GM21737 (cell line): ENCODE data around the gene RCAN2.
A peak's percentile ranks its signal among the peaks of the same experiment; 100 is the strongest.

Experiments used
- ATAC-seq: cut with Tn5 transposase; IDR thresholded peaks from one replicate; pipeline ENCODE4 v1.9.1; 2021; ENCODE audit warnings: mild to moderate bottlenecking, moderate library complexity; ENCODE audit not compliant: unreplicated experiment

RCAN2 gene

DNA sequence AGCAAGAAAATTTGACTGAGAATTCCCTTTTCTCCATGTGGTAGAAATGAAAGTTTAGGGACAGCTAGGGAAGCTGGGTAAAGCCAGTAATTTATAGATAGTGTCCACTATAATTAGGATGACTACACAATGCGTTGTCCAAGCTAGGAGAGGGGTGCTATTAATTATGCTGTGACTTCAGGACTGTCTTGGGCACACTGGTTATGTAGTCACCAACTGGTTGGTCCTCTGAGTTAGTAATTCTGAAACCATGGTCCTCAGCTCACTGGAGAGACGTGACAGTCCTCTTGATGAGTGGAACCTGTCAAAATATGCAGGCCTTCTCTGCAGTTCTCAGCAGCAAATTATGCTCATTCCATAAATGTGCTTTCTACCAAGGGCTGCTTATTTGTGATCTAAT is 225.9 kb downstream of the RCAN2 start:
- ATAC-seq = no peak

DNA sequence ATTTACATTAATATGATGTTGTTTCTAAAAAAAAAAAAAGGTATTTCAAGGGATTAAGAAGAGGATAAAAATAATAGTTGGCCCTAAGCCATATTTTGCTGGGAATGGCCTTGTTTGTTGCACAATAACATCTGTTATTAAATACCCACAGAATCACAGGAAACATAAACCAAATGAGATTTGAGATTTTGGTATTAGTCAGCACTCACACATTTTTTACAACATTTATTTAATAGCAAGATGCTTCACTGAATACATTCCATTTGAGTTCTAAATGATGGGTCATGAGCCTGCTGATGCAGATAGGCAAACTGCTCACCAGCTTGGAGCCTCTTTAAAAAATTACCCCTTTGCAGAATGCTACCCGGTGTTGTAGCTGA is 227.6 kb downstream of the RCAN2 start:
- ATAC-seq = no peak

DNA sequence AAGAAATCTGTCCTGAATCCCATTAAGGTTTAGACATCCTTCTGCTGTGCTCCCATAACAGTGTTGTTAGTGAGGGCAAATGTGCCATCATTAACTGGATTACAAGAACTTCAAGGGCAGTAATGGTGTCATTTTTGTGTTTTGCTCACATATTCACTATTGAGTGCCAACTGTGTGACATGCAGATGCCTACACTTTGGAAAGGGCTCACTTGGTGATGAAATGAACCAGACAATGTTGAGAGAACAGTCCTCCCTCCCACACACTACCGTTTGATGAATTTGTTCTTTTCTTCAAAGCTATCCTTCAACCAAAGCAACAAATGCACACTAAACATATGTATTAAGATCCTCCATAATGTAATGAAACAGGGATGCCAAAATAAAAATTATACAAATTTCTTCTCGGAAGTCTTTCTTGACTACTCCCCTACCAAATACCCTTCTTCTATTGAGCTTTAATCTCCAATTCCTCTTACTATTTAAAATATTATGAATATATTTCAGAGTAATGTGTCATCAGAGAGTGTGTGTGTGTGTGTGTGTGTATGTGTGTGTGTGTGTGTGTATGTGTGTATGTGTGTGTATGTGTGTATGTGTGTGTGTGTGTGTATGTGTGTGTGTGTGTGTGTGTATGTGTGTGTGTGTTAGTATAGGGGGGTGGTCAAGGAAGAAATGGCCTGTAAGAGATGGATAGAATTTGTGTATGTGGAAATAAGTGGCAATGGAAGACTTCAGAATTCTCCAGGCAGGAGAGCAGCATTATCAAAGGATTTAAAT is 228.1 kb downstream of the RCAN2 start:
- ATAC-seq = no peak

DNA sequence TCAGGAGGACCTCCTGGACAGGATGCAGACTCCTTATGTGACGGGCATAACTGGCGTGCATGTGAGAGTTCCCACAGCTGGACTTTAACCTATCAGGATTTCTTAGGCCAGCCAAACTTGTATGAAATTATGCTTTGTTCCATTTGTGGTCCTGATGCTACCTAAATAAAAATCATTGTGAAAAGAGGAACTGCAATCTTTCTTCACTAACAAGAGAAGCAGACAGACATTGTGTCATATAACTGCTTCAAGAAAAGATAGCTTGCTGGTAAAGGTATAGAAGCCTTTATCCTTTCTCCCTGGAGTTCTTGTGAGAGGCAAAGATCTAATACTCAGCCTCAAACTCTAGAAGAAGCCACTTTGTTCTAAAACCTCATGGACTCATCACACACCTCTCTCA is 233.0 kb downstream of the RCAN2 start:
- ATAC-seq = no peak

DNA sequence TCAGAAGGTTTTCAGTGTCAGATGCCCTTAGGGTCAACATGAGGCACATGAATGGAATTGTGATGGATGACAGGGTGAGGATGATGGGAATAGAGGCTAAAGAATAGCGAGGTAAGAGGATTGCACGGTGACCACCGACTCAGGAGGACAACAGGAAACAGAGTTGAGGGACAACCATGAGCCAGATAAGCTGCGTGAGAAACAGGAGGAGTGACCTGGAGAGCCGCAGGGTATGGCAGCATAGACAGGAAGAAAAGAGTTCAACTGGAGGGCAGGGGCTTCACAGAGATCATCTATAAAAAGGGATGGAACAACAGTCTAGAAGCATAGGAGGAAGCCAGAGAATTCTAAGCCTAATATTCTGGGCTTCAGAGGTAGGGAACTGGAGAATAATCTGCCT is 235.7 kb downstream of the RCAN2 start:
- ATAC-seq = no peak

DNA sequence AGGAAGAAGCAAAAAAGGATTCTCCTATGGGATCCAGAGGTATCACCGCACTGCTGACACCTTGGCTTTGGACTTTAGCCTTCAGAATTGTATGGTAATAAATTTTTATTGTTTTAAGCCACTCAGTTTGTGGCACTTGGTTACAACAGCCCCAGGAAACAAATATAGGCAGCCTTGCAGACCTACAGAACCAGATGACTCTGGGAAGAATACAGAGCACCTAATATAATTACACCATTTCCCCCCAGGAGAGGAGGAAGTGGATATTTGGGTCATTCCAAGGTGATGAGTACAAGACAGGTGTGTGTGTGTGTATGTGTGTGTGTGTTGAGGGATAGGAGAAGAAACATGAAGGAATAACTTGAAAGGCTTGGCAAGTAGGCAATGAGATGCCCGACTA is 236.3 kb downstream of the RCAN2 start:
- ATAC-seq = no peak

DNA sequence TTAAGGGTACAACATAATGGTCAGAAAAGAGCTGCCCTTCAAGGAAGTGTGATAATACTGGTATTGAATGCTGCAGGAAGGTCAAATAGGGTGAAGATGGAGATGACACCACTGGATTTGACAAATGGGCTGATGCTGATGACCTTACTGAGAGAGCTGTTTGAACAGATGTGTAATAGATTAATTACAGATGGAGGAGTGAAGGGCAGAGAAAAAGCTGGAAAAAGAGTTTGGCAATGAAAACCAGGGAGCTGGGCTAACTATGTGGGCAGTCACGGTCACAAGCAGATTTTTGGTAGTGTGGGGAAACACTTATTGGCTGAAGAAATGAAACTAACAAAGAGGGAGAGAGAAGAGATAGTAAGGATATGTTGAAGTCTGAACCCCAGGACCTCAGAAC is 236.9 kb downstream of the RCAN2 start:
- no peak for ATAC-seq

DNA sequence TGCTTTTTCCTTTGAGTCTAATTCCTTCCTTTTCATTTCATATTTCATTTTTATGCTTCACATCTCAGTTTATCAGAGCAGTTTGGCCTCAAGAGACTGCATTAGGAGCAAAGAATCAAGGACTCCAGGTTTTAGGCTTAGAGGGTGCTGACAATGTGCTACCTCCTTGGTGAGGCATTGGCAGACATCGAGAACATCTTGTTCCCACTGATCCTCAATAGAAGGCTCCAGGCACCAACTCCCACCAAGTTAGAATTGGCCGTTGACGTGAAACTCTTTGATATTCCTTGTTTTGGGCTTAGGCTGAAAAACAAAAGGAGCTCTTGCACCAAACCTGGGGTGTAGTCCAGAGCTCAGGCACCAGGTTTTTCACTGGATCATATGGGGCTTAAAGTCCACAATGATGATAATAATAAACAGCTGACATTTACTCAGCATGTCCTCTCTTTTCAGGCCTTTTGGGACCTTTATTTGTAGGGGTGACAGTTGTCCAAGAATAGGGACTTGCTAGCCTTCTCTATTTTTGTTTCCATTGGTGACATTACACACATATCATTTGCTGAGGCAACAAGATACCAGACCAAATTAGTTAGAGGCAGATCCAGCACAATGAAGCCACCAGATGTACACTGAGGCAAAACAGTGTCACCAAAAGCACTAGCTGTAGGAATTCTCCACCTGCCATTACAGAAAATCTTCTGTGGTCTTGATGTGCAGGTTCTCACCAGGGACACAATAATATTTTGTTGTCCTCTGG is 239.5 kb downstream of the RCAN2 start:
- ATAC-seq = no peak

DNA sequence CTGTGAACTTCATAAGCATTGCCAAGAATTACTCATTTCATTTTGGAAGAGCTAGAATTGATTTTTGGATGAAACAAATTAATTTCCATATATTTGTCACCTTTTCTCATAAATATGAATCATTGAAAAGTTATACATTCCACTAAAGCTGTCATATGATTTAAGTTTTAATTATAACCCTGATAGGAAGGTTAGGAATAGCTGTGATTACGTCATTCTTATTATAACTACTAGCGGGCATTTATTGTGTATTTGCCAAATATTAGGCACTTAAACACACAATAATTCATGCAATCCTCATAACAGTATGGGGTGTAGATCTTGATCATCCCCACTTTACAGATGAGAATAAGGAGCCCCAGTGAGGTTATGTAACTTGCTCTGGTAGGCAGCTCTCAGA is 243.1 kb downstream of the RCAN2 start:
- no peak for ATAC-seq

DNA sequence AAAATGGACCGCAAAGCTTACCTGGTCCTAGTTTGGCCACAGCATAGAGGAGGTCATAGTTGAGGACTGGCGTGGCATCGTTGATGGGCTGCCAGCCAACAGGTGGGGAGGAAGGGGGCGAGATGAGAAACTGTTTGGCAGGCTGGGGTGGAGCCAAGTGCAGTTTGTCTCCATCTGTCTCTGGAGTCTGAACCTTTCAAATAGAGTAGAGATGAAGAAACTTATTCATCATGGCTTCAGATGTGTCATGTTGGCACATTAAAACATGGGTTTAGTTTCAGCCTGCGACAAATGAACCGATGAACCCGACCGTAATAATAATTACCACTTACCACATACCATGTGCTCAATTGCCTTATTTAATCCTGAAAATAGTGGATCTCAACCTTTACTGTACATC is 244.5 kb downstream of the RCAN2 start:
- ATAC-seq = no peak

DNA sequence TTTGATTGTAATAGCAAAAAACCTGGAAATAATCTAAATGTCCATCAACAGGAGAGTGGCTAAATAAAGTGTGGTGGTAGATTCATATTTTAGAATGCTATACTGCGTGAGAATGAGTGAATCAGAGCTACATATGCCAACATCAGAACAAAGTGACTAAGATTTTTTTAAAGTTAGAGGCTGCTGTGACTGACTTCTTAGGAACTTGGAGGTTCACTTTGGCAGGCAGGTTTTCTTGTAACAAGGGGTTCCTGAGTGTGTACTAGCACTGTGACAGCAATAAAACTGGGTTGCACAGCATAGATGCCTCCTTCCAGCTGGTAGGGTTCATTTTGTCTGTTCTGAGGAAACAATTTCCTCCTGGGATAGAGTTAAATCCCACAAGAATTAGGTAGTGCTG is 245.2 kb downstream of the RCAN2 start:
- ATAC-seq = no peak

DNA sequence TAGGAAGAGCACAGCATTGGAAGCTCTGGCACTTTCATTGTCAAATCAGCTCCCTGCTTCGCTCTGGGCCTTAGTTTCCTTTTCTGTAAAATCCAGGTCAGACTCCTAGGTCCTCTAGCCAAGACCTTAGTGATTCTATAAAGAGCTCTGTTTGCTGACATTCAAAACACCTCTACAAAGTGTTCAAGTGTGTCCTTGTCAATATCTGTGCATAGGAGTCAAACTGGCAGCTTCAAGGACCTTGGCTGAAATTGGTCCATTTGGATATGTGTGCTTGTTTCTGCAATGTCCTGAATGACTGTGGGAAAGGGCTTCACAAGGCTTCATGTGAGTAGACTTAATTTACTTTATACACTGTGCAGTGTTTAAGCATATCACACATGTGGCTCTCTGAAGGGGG is 246.6 kb downstream of the RCAN2 start:
- ATAC-seq = no peak

DNA sequence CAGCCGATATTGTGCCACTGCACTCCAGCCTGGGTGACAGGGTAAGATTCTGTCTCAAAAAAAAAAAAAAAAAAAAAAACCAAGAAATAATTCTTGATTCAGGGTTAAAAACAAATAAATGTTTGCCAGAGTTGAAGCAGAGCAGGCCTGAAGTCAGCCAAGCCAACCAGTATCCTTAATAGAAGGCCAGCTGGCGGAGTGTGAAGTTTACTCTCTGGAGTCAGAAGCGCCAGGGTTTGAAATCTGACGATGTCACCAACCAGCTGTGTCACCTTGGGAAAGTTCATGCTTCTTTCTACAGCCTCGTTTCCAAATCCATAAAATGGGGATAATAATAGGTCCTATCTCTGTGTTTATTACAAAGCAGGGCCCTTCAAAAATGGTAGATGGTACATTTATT is 247.5 kb downstream of the RCAN2 start:
- no peak for ATAC-seq

DNA sequence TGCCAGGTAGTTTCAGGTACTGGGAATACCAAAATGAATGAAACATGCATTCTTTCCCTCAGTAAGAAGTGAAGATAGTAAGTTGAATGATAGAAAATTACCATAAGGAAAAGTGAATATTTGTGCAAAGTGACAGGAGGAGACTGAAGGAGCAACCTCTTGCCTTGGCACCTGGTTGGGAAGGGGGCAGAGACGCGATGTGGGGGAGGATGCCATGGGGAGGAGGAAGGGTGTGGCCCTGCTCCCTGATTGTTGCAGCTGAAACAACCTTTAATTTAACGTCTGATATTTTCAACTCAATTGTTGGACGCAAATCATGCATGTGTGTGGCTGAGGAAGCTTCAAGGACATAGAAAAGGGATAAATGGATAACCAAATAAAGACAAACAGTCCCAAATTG is 248.3 kb downstream of the RCAN2 start:
- ATAC-seq = no peak

DNA sequence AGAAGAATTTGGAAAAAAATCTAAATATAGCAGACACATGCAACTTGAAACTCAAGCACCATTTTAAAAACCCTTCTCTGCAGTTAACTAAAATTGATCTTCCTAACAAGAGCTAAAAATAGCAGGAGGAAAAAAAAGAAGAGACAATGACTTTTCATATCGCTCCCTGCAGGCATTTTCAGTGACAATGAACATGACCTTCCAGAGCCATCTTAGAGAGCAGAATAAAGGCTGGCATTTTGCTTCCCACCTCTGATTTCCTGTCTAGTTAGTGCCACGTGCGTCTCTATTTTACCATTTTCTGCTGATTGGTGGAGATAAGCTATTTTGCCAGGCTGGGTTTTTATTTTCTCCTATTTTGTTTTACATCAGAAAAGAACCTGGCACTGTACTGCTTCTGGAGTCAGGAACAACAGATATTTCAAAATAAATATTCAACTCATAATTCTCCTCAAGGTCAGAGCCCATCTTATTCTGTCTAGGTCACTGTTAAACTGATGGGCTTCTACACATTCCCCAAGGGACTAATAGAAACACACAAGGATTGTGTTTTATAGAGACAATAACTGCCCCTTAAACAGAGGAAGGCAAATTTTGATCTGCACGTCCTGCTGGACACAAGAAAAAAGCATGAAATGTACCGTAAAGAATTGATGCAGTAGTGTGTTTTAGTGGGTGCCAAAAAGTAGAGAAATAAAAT is 250.2 kb downstream of the RCAN2 start:
- no peak for ATAC-seq

DNA sequence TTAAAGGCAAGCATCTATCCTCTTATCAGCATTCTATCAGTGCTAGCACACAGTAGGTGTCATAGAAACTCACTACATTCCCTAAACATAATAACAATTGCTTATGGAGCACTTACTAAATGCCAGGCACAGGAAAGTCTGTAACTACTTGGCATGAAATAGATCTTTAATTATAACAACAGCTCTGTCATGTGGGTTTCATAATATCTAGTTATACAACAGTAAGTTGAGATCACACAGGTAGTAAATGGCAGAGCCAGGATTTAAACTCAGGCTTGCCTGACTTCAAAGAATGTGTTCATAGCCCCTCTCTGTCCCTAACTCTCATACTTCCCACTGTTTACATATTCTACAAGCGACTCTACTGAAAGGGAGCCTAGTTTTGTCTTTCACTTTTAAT is 254.5 kb downstream of the RCAN2 start:
- no peak for ATAC-seq

DNA sequence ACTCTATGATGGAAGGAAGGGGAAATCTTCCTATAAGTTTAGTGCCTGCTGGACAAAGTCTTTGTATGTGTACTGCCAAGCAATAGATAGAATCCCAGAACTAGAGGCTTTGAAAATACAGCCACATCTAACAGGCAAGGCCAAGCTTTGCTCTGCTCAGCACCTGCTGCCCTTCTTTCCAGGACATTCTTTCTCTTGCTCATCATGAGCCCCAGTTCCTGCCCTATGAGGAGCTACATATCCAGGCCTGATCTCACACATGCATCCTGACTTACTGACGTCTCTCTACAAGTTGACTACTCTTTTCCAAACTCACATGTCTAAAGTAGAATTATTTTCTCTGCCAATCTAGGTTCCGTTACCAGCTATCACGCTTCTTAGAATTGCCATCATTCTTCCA is 256.0 kb downstream of the RCAN2 start:
- no peak for ATAC-seq

DNA sequence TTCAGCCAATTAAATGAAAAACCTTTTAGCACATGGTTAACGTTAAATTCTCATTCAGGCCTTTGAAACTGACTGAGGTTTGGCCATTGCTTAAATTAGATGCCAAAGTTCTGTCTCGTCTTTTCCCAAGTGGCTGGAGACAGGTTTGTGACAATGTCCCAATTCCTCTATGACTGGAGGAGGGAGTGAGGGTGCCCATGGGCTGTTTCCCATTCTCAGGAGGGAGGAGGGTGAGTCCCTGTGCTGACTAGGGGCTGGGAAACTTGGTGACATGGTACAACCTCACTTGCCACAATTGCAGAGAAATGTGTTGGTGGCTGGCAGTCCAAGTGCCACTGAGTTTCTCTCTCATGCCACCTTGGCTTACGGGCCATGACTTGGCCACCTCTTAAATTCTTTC is 256.5 kb downstream of the RCAN2 start:
- no peak for ATAC-seq

DNA sequence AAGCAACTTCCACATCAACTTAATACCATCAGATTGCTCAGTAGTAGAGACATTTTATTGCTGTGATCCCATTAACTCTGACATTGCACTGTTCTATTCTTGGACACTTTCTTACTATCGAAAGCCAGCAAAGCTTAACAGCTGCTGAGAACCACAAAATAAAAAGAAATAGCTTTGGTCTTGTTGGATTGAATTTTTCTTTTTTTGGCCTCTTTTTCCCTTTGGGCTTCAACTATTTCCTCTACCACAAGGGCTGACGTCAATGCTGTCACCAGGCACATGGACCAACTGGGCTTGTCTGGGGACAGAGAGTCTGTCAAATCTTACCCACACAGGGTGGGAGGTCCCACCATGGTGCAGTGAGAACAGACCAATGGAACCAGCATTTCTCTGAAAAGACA is 257.1 kb downstream of the RCAN2 start:
- ATAC-seq = no peak

DNA sequence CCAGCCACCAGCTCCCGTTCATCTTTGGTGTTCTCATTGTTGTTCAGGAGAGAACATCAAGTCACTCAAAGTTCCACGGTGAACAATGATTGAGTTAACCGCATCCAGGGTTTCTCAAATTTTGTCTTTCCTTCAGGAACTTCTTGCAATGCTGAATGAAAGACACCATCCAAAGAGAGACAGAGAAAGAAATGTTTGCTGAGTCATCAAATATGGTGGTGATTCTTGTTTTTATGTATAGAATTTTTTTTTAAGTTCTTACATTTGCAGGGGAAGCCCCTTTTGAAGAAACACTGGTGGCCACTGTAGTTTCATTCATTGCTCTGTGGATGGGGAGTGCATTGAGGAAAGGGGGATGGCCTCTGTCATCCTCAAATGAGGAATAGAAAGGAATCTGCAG is 258.1 kb downstream of the RCAN2 start:
- ATAC-seq = no peak

DNA sequence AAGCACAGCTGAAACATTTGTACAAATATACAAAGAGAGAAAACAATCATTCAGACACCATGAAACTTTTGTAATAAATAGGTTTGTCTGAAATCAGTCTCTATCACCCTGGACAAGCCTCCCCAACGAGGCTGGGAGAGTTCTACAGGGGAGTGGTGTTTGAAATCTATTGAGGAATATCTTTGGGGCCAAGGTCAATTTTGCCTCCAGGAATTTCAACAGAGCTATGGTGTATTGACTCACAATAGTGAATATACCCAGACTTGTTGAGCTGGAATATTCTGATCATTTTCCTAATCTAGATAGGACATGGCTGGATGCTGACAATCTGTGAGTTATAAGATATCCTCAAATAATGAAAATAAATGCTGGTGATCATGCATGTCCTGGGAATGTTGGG is 269.0 kb downstream of the RCAN2 start:
- no peak for ATAC-seq

DNA sequence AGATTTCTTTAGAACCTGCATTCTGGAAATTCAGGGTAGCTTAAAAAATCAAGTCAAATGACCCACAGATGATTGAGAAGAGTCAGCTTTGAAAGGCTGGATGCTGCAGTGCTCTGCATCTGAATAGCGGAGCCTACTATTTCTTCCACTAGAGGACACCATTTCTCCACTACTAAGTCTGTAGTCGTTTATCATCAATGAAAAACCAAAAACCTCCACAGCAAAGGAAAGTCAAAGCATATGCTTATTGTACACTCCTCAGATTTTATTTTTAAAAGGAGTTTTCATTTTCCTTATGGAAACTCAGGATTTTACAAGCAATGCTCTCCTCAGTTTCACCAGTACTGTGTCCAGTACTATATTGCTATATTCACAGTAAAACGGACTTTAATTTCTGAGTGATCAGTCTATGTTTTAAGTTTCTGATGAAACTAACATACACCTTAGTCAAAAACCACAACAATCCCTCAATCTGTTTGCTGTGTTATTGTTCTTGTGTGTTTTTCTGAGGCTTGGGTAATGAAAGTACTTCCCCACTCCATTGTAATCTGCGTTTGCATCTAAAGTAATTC is 269.9 kb downstream of the RCAN2 start:
- ATAC-seq = peak; percentile 56
